ENCODE data around the gene ADAM33. TPM values are rescaled to one million over a fixed set of nuclear protein-coding genes. Genes with fewer than 3 reads are reported as not detected.

ADAM33 gene
- total RNA-seq, 1 experiment from 2014 or later, result 0.11 TPM

DNA sequence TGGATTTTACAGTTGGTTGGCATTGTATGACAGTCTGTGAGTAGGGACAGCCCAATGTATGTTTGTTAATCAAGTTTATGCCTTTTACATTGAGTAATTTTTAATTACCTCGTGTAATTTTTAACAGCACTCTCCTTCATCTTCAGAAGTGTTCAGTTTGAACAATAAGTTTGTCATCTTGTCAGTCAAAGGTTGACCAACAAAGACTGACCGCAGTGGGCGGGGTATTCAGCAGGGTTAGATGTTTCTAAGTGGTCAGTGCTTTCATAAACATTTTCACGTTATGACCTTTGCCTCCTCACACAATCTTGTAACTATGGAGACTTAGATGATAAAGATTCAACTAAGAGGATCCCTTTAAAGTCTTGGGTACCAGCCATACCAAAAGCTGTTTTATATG lies 59.4 kb downstream of the ADAM33 start:
- Histone ChIP-seq H3K4me1 (ENCODE audit: insufficient read depth, low read length) (no peaks in the 10 kb centered on the region), H2AFZ (ENCODE audit: low read length) (no peak overlapping the region), H3K9me3 (ENCODE audit: low read length) (no peaks in the 10 kb centered on the region), H3K79me2 (ENCODE audit: low read length) (no peaks in the 10 kb centered on the region), H3K9ac (ENCODE audit: low read length) (no peak overlapping the region), H3K4me2 (ENCODE audit: low read length) (no peak overlapping the region), H3K36me3 (ENCODE audit: low read depth, low read length) (no peaks in the 10 kb centered on the region), H3K4me3 (ENCODE audit: low read length) (no peak overlapping the region), H3K9me2 (replicated peaks; ENCODE audit: low read length) (no peaks in the 10 kb centered on the region), H4K20me1 (ENCODE audit: low read length) (no peaks in the 10 kb centered on the region), H3K27me3 (ENCODE audit: low read length) (no peaks in the 10 kb centered on the region), H3K27ac (ENCODE audit: low read length) (no peak overlapping the region), H3F3A (ENCODE audit: low read length, unreplicated experiment) (no peaks in the 10 kb centered on the region)
- ChIA-PET POLR2A (ENCODE audit: unreplicated experiment) (no interaction called here), CTCF (no interaction called here)
- no peak for DNase-seq
- TF ChIP-seq, protein P1, sequence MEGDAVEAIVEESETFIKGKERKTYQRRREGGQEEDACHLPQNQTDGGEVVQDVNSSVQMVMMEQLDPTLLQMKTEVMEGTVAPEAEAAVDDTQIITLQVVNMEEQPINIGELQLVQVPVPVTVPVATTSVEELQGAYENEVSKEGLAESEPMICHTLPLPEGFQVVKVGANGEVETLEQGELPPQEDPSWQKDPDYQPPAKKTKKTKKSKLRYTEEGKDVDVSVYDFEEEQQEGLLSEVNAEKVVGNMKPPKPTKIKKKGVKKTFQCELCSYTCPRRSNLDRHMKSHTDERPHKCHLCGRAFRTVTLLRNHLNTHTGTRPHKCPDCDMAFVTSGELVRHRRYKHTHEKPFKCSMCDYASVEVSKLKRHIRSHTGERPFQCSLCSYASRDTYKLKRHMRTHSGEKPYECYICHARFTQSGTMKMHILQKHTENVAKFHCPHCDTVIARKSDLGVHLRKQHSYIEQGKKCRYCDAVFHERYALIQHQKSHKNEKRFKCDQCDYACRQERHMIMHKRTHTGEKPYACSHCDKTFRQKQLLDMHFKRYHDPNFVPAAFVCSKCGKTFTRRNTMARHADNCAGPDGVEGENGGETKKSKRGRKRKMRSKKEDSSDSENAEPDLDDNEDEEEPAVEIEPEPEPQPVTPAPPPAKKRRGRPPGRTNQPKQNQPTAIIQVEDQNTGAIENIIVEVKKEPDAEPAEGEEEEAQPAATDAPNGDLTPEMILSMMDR (conservative IDR thresholded peaks at IDR 0.05; ENCODE audit: low read depth, low read length), result no peak
- TF ChIP-seq EZH2phosphoT487 (IDR thresholded peaks at IDR 0.05; ENCODE audit: borderline replicate concordance, low read length), result no peak
- BruUV-seq (replicated peaks), result no TSS peak
- intact Hi-C loops (cut with micrococcal nuclease), result no loop called here
- no peak for ATAC-seq

DNA sequence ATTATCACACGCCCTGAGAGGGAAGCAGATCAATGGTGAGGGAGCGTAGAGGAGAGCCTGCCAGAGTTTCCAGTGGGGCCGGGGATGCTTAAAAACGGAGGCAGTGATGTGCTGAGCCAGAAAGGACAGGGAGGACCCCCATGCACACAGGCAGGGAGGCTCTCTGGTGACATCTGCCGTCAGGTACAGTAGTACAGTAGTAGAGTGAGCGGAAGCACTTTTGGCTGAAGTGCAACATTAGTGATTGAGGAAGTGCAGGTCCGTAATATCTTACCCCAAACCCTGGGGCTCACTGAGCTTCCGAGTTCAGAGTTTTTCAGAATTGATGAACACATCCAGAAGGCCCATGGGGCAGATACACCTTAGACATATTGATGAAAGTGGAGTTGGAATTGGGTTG lies 60.7 kb downstream of the ADAM33 start:
- Histone ChIP-seq H3K79me2 (ENCODE audit: low read length) (no peaks in the 10 kb centered on the region), H2AFZ (ENCODE audit: low read length) (no peak overlapping the region), H3K4me1 (ENCODE audit: insufficient read depth, low read length) (peaks cover 10% of the 10 kb centered on the region), H3K4me2 (ENCODE audit: low read length) (no peak overlapping the region), H3K27me3 (ENCODE audit: low read length) (no peaks in the 10 kb centered on the region), H3F3A (ENCODE audit: low read length, unreplicated experiment) (no peaks in the 10 kb centered on the region), H3K9me3 (ENCODE audit: low read length) (no peaks in the 10 kb centered on the region), H3K27ac (ENCODE audit: low read length) (no peak overlapping the region), H3K36me3 (ENCODE audit: low read depth, low read length) (no peaks in the 10 kb centered on the region), H3K4me3 (ENCODE audit: low read length) (no peak overlapping the region), H3K9ac (ENCODE audit: low read length) (no peak overlapping the region), H3K9me2 (replicated peaks; ENCODE audit: low read length) (no peaks in the 10 kb centered on the region), H4K20me1 (ENCODE audit: low read length) (no peaks in the 10 kb centered on the region)
- no peak for DNase-seq
- BruUV-seq (replicated peaks), result no TSS peak
- ATAC-seq, result no peak
- ChIA-PET POLR2A (ENCODE audit: unreplicated experiment) (no interaction called here), CTCF (no interaction called here)
- intact Hi-C loops (cut with micrococcal nuclease), result no loop called here
- TF ChIP-seq, protein P1 (conservative IDR thresholded peaks at IDR 0.05; ENCODE audit: low read depth, low read length), result no peak
- TF ChIP-seq EZH2phosphoT487 (IDR thresholded peaks at IDR 0.05; ENCODE audit: borderline replicate concordance, low read length) (no peak), EZH2 (IDR thresholded peaks at IDR 0.05; ENCODE audit: low read length, unreplicated experiment) (no peak)

Other genes starting within 250 kb of the ADAM33 start
- gene ATRN, start 211.0 kb downstream of the ADAM33 start, total RNA-seq (2014; rRNA removed), result 26.1 and 29.6 TPM in 2 replicates
- gene GFRA4, start 18.6 kb downstream of the ADAM33 start, total RNA-seq (2014; rRNA removed), result not detected in 2 replicates
- not detected in 2 replicates for gene SIGLEC1, start 30.6 kb upstream of the ADAM33 start, total RNA-seq (2014; rRNA removed)
- not detected in 2 replicates for gene HSPA12B, start 50.7 kb upstream of the ADAM33 start, total RNA-seq (2014; rRNA removed)
- gene ADISSP, start 85.7 kb upstream of the ADAM33 start, total RNA-seq (2014; rRNA removed), result 244 and 307 TPM in 2 replicates
- gene SPEF1, start 99.4 kb upstream of the ADAM33 start, total RNA-seq (2014; rRNA removed), result 2.0 and 2.6 TPM in 2 replicates
- gene CENPB, start 104.7 kb upstream of the ADAM33 start, total RNA-seq (2014; rRNA removed), result 213 and 276 TPM in 2 replicates
- 89.7 and 106 TPM in 2 replicates for gene CDC25B, start 114.3 kb upstream of the ADAM33 start, total RNA-seq (2014; rRNA removed)
- gene AP5S1, start 138.5 kb upstream of the ADAM33 start, total RNA-seq (2014; rRNA removed), result 28.5 and 31.4 TPM in 2 replicates
- gene MAVS, start 164.8 kb upstream of the ADAM33 start, total RNA-seq (2014; rRNA removed), result 38.7 and 44.8 TPM in 2 replicates
- 50.8 and 52.1 TPM in 2 replicates for gene PANK2, start 207.4 kb upstream of the ADAM33 start, total RNA-seq (2014; rRNA removed)

Data from PC-3 (cell line).